ENCODE results near the gene NBPF3.

NBPF3 gene

GRCh38 chr1:21520899-21521716 lies 81.2 kb downstream of the NBPF3 start:
- TF ChIP-seq CTCF (conservative IDR thresholded peaks at IDR 0.05; ENCODE audit: low read depth, low read length) = no peak

GRCh38 chr1:21521717-21522060 lies 81.8 kb downstream of the NBPF3 start:
- Histone ChIP-seq H4K20me1 (ENCODE audit: insufficient read depth) (no peaks in the 10 kb centered on the region), H3K27me3 (ENCODE audit: insufficient read depth, low read depth) (no peaks in the 10 kb centered on the region), H3K4me3 (IDR thresholded peaks at IDR 0.05; ENCODE audit: insufficient read depth, low read depth, low read length) (no peak overlapping the region), H3K79me2 (ENCODE audit: insufficient read depth, low read depth) (no peaks in the 10 kb centered on the region), H3K4me1 (ENCODE audit: low read depth, poor library complexity, severe bottlenecking) (no peaks in the 10 kb centered on the region), H3K36me3 (ENCODE audit: insufficient read depth) (no peaks in the 10 kb centered on the region), H3K4me2 (no peak overlapping the region), H2AFZ (ENCODE audit: low read depth) (no peak overlapping the region), H3K27ac (no peak overlapping the region), H3K9ac (no peak overlapping the region)
- TF ChIP-seq CTCF (conservative IDR thresholded peaks at IDR 0.05; ENCODE audit: low read depth, low read length) = no peak

More at GRCh38 chr1:21520899-21521716, 81.2 kb downstream of the NBPF3 start:
- Histone ChIP-seq H3K4me1 (ENCODE audit: low read depth, poor library complexity, severe bottlenecking) (no peaks in the 10 kb centered on the region), H4K20me1 (ENCODE audit: insufficient read depth) (no peaks in the 10 kb centered on the region), H3K79me2 (ENCODE audit: insufficient read depth, low read depth) (no peaks in the 10 kb centered on the region), H3K36me3 (ENCODE audit: insufficient read depth) (no peaks in the 10 kb centered on the region), H2AFZ (ENCODE audit: low read depth) (no peak overlapping the region), H3K27ac (no peak overlapping the region), H3K9ac (no peak overlapping the region), H3K27me3 (ENCODE audit: insufficient read depth, low read depth) (no peaks in the 10 kb centered on the region), H3K4me3 (IDR thresholded peaks at IDR 0.05; ENCODE audit: insufficient read depth, low read depth, low read length) (no peak overlapping the region), H3K4me2 (no peak overlapping the region)

- Histone ChIP-seq H3K9ac (no peak overlapping the region), H2AFZ (ENCODE audit: low read depth) (no peak overlapping the region), H3K4me2 (no peak overlapping the region), H3K27me3 (ENCODE audit: insufficient read depth, low read depth) (no peaks in the 10 kb centered on the region), H3K4me1 (ENCODE audit: low read depth, poor library complexity, severe bottlenecking) (no peaks in the 10 kb centered on the region), H3K27ac (no peak overlapping the region), H4K20me1 (ENCODE audit: insufficient read depth) (no peaks in the 10 kb centered on the region), H3K79me2 (ENCODE audit: insufficient read depth, low read depth) (no peaks in the 10 kb centered on the region), H3K4me3 (IDR thresholded peaks at IDR 0.05; ENCODE audit: insufficient read depth, low read depth, low read length) (no peak overlapping the region), H3K36me3 (ENCODE audit: insufficient read depth) (no peaks in the 10 kb centered on the region)
- TF ChIP-seq CTCF (conservative IDR thresholded peaks at IDR 0.05; ENCODE audit: low read depth, low read length) = no peak
Observed at GRCh38 chr1:21522525-21523038, 82.6 kb downstream of the NBPF3 start.

- Histone ChIP-seq H3K79me2 (ENCODE audit: insufficient read depth, low read depth) (no peaks in the 10 kb centered on the region), H3K9ac (no peak overlapping the region), H4K20me1 (ENCODE audit: insufficient read depth) (no peaks in the 10 kb centered on the region), H2AFZ (ENCODE audit: low read depth) (no peak overlapping the region), H3K27ac (no peak overlapping the region), H3K4me1 (ENCODE audit: low read depth, poor library complexity, severe bottlenecking) (no peaks in the 10 kb centered on the region), H3K4me2 (no peak overlapping the region), H3K27me3 (ENCODE audit: insufficient read depth, low read depth) (no peaks in the 10 kb centered on the region), H3K36me3 (ENCODE audit: insufficient read depth) (no peaks in the 10 kb centered on the region), H3K4me3 (IDR thresholded peaks at IDR 0.05; ENCODE audit: insufficient read depth, low read depth, low read length) (no peak overlapping the region)
- TF ChIP-seq CTCF (conservative IDR thresholded peaks at IDR 0.05; ENCODE audit: low read depth, low read length) = no peak
Observed at GRCh38 chr1:21523297-21523813, 83.4 kb downstream of the NBPF3 start.

Measured in KMS-11 (cell line).